GM15510 (cell line): Measurements from ENCODE around the gene SSBP2.

Experiments
- POLR2A ChIP-seq: IDR thresholded peaks from 3 replicates; pipeline ENCODE4 v1.6.1; 2011; ENCODE audit warnings: borderline replicate concordance; ENCODE audit not compliant: insufficient read length; ENCODE audit errors: extremely low read depth

The SSBP2 gene

GRCh38 chr5:81665795-81666194, 85.1 kb downstream of the SSBP2 start:
- TF ChIP-seq POLR2A: no peak

GRCh38 chr5:81657386-81657785, 93.5 kb downstream of the SSBP2 start:
- no peak for TF ChIP-seq POLR2A

DNA sequence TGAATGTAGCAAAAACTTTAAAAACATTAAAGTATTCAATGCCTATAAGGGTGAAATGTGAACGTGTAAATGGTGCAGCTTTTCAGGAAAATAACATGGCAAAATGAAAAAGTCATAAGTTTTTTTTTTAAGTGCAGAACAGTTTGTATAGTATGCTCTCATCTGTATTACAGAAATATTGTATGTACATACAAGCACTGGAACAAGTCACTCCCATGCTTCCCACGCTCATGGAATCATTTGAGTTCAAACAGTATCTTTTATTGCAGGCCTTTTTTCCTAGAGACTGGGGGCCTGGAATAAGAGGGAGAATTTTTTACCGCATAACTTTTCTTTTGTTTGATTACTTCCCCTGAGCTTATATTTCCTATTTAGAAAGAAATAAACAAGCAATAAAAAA, 94.1 kb downstream of the SSBP2 start:
- TF ChIP-seq POLR2A: no peak

DNA sequence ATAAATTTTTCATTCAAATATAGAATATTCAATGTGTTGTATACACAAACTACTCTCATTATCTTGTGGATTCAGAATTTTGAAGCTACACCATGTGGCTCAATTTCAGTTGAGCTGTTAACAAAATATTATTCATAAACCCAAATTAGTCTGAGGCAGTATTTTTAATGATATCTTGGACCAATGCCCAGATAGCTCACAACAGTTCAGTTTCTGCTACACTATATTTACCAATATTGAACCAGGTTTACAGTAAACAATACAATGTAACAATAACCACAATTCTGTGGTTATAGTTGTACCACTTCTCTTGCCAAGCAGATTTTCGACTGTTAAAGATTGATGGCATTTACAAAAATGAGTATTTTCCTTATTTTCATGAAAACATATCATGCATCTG, 99.9 kb downstream of the SSBP2 start:
- TF ChIP-seq POLR2A: no peak

- TF ChIP-seq POLR2A: no peak
Measured at GRCh38 chr5:81646469-81646995, 104.4 kb downstream of the SSBP2 start.

DNA sequence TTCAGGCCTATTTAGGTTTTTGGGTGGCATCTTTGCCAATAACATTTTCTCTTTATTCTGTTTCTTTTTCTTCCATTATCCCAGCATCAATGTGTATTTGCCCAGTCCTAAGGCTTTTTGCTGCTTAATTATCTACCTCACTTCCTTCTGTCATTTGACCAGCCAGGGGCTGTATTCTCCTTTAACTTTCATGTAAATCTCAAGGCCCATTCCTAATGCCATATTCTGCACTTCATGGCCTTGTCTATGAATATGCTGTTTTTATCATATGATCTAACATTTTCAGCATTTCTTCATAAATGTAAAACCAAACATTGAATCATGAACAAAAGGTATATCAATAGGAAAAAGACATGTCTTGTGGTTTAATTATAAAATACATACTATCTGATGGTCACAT, 108.7 kb downstream of the SSBP2 start:
- no peak for TF ChIP-seq POLR2A

GRCh38 chr5:81639556-81639955, 111.3 kb downstream of the SSBP2 start:
- no peak for TF ChIP-seq POLR2A

DNA sequence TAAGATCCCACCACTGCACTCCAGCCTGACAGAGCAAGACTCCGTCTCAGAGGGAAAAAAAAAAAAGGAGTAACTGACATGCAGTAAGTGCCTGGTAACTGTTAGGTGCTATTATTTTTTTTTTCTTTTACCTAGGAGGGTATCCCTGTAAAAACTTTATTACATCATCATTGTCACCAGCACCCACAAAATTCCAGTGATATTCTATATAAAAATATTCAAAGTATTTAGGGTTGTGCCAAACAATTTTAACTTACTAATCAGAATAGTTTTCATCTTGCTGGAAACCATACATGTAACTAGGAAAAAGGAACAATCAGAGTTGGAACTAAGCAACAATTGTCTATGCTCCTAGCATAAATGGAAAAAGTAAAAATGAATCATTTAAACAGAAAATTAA, 112.4 kb downstream of the SSBP2 start:
- no peak for TF ChIP-seq POLR2A

DNA sequence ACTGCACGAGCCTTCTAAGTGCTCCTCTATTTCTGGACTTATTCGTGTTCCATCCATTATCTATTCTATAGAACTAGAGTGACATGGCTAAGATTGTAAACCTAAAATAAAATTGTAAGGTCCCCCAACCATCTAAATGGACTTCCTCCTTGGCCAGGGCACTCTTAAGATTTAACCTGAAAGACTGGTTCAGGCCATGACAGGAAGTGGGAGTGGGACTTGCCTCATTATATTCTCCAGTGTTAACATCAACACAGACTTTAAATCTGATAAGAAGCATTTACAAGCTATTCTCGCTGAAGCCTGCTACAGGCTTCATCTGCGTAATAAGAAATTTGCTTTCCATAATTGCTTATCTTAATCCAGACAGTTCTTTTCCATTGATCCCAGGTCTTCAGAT, 117.0 kb downstream of the SSBP2 start:
- no peak for TF ChIP-seq POLR2A

DNA sequence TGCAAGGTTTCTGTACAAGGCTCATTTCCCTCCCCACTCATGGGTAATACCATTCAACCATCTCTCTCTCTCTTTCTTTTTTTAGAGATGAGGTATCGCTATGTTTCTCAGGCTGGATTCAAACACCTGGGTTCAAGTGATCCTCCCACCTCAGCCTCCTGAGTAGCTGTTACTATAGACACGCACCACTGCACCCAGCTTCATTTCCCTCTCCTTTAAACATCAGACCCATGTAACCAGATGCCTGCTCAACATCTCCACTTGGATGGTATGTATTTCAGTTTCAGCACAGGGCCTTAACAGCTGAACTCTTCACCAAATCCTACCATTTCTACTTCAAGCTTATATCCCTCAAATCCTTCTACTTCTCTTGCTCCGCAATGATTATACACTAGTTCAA, 117.4 kb downstream of the SSBP2 start:
- TF ChIP-seq POLR2A: no peak

DNA sequence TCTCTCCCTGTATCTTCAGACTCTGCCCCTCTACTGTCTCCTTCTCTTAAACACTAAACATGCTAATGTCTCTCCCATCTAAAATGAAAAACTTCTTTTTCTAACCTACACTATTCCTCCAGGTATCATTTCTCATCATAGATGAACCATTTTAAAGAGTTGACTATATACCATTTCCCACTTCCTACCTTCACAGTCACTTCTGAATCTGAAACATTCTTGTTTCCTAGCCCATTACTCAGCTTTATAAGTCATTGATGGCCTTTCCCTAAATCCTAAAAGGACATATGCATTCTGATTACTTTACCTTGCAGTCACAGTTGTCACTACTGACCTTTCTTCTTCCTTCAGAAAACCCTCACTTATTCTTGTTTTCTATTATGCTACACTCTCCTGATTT, 118.2 kb downstream of the SSBP2 start:
- TF ChIP-seq POLR2A: no peak

GRCh38 chr5:81631621-81632020, 119.3 kb downstream of the SSBP2 start:
- no peak for TF ChIP-seq POLR2A

DNA sequence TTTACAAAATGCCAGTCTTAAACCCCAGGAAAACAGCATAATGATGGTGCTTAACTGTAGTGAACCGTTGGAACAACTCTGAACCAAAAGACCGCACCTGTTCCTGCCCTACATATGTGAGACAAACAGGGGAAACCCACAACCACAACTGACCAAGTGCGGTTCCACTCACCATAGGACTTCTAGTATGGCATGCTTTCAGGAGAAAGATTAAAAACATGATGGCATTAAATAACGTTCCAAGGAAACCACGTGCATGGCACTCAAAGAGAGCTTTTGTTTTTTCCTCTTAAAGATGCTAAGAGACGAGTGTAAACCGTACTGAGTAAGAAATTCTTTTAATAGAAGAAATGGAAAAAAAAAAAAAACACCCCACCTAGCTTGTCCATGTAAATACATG, 119.8 kb downstream of the SSBP2 start:
- no peak for TF ChIP-seq POLR2A

DNA sequence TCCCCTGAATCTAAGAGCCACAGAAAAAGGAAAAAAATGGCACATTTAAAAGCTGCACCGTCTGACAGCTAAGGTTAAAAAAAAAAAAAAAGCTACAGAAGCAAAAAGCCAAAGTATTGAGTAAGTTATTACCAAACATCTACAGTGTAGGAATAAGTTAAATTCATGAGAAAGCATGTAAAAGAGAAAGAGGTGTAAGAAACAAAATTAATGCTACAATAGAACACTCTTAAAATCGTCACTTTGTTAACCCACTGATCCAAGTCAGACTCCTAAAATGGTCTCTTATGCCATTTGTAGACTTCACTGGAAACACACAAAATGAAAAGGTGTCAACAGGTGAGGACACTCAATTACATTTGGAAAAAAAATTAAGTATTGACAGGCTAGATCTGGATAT, 120.2 kb downstream of the SSBP2 start:
- TF ChIP-seq POLR2A: no peak

DNA sequence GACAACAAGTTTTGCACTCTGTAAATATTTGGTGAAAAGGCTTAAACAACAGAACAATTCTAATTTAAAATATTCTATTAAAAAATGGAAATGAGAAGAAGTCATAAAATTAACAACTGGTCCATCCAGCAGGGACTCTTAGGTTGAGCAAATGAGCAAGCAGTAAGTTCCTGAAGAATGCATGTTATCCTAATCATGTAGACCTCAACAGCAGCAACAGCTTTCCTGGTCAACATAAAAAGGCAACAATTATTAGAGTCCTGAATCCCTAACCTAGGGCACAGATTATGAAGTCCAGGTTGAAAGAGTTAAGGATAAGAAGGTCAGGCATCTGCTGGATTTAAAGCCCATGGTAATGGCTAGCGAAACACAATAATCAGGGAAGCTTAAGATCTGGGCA, 120.9 kb downstream of the SSBP2 start:
- no peak for TF ChIP-seq POLR2A

GRCh38 chr5:81626524-81626923, 124.4 kb downstream of the SSBP2 start:
- no peak for TF ChIP-seq POLR2A

DNA sequence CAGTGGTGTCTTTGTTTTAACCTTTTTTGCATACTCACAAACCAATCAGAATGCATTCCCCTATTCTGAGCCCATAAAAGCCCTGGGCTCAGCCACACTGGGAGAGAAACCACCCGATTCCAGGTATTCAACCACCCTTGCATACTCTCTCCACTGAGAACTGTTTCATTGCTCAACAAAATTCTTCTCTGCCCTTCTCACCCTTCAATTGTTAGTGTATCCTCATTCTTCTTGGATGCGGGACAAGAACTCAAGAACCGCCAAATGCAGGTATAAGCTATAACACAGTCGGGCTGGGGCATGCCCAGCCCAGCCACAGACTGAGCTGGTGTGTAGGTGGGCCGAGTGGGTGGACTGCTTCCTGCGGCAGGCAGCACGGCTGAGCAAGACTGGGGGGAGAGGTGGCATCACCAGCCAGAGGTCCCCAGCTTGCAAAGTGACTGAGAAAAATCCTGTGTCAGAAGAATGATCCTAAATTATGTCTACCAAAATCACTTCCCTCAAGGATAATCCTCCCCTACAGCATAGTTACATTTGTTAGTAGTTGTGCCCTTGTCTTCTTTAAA, 141.0 kb downstream of the SSBP2 start:
- TF ChIP-seq POLR2A: no peak
